HCT116 (cell line): ENCODE measurements around the gene KIF26B. TPM values are rescaled to one million over a fixed set of nuclear protein-coding genes. Genes with fewer than 3 reads are reported as not detected.

Experiments used
- ATAC-seq: fragments of 200-7000 bp; cut with Tn5 transposase; 2 replicates; pipeline ENCODE4 v1.9.1; 2020; ENCODE audit warnings: mild to moderate bottlenecking, moderate library complexity
- BruUV-seq: library from RNA; stranded (reverse); fragments of 400-500 nt; replicated peaks from 2 replicates; lab custom pipeline; 2021; lab: Mats Ljungman, UMichigan
- CTCF ChIA-PET: fragments of 300-600 bp; sonication (Branson Sonifier 250); formaldehyde crosslinking; loops from one replicate; lab custom pipeline; 2021; ENCODE audit warnings: antibody characterized with exemption; lab: Charles Lee
- POLR2A ChIA-PET: fragments of 300-600, 350-600 bp; sonication (Branson Sonifier 250); formaldehyde crosslinking; loops from one replicate; lab custom pipeline; 2021; ENCODE audit warnings: antibody characterized with exemption; lab: Charles Lee
- RAD21 ChIA-PET, 2 experiments: fragments of 300-600 bp; sonication (Branson Sonifier 250); formaldehyde crosslinking; loops; one replicate each; lab custom pipeline; 2023; ENCODE audit warnings: low total read pairs in 2 of 2; ENCODE audit not compliant: uncharacterized antibody in 2 of 2, unreplicated experiment in 2 of 2, low non-redundant PET in 1 of 2; lab: Charles Lee
- DNase-seq: peaks from one replicate; pipeline ENCODE4 v3.0.0-alpha.2; 2010; ENCODE audit warnings: low read depth, low spot score
- H2AFZ ChIP-seq: fragments of 200-600 bp; shearing (Covaris generic), sonication (generic); 2 replicates; pipeline ENCODE4 v1.6.1; 2017; ENCODE audit warnings: low read depth, mixed run types, mixed read lengths, antibody characterized with exemption, low read length; ENCODE audit not compliant: poor library complexity, severe bottlenecking
- H3K27ac ChIP-seq: 2 replicates; pipeline ENCODE4 v1.5.1; 2012; ENCODE audit warnings: low read depth, low read length
- H3K27me3 ChIP-seq: fragments of 200-600 bp; sonication (generic); 2 replicates; pipeline ENCODE4 v1.6.1; 2016; ENCODE audit warnings: mixed run types, low read length, mixed read lengths; ENCODE audit not compliant: insufficient read depth
- H3K36me3 ChIP-seq, 2 experiments: fragments of 200-500 bp in 1 of 2; fragments of 200-600 bp in 1 of 2; sonication (Bioruptor generic) in 1 of 2; sonication (generic) in 1 of 2; 2 replicates each; pipeline versions ENCODE4 v1.5.1 to v1.6.1; 2014 to 2016; ENCODE audit warnings: low read length in 2 of 2, inconsistent platforms in 1 of 2, mixed read lengths in 1 of 2, mixed run types in 1 of 2; ENCODE audit not compliant: insufficient read depth in 2 of 2, control insufficient read depth in 1 of 2
- H3K4me1 ChIP-seq, 2 experiments: fragments of 200-600 bp in 1 of 2; sonication (generic) in 1 of 2; 2 replicates each; pipeline versions ENCODE4 v1.5.1 to v1.6.1; 2012 to 2017; ENCODE audit warnings: low read length in 2 of 2, inconsistent platforms in 1 of 2, mild to moderate bottlenecking in 1 of 2, mixed read lengths in 1 of 2, mixed run types in 1 of 2, moderate library complexity in 1 of 2; ENCODE audit not compliant: insufficient read depth in 2 of 2, control insufficient read depth in 1 of 2
- H3K4me2 ChIP-seq: fragments of 200-600 bp; sonication (generic); 2 replicates; pipeline ENCODE4 v1.6.1; 2017; ENCODE audit warnings: mixed run types, low read length, mixed read lengths
- H3K4me3 ChIP-seq, 2 experiments: fragments of 200-600 bp in 1 of 2; sonication (generic) in 1 of 2; replicated peaks in 1 of 2; 2 replicates each; pipeline ENCODE4 v1.5.1; 2011 to 2016; ENCODE audit warnings: low read length in 2 of 2, control low read depth in 1 of 2, low read depth in 1 of 2, mild to moderate bottlenecking in 1 of 2, mixed read lengths in 1 of 2, mixed run types in 1 of 2
- H3K79me2 ChIP-seq: fragments of 200-600 bp; sonication (generic); 2 replicates; pipeline ENCODE4 v1.6.1; 2017; ENCODE audit warnings: mild to moderate bottlenecking, mixed run types, low read length, moderate library complexity, mixed read lengths; ENCODE audit not compliant: insufficient read depth
- H3K9ac ChIP-seq: fragments of 200-600 bp; sonication (generic); 2 replicates; pipeline ENCODE4 v1.6.1; 2016; ENCODE audit warnings: low read length, mixed read lengths
- H3K9me2 ChIP-seq: fragments of 200-600 bp; sonication (generic), shearing (Covaris generic); 2 replicates; pipeline ENCODE4 v1.6.1; 2017; ENCODE audit warnings: mixed run types, mild to moderate bottlenecking, moderate library complexity; ENCODE audit not compliant: insufficient read depth
- H3K9me3 ChIP-seq, 2 experiments: fragments of 200-500 bp in 1 of 2; fragments of 200-600 bp in 1 of 2; sonication (Bioruptor generic) in 1 of 2; sonication (generic) in 1 of 2; 2 replicates each; pipeline ENCODE4 v1.6.1; 2014 to 2017; ENCODE audit warnings: low read length in 2 of 2, mixed read lengths in 2 of 2, inconsistent platforms in 1 of 2, low read depth in 1 of 2, mild to moderate bottlenecking in 1 of 2, mixed run types in 1 of 2, moderate library complexity in 1 of 2; ENCODE audit not compliant: control insufficient read depth in 1 of 2, insufficient read depth in 1 of 2
- H4K20me1 ChIP-seq: fragments of 200-600 bp; sonication (generic), shearing (Covaris generic); 2 replicates; pipeline ENCODE4 v1.6.1; 2017; ENCODE audit warnings: mixed run types, mild to moderate bottlenecking, moderate library complexity; ENCODE audit not compliant: insufficient read depth
- EGR1 ChIP-seq: IDR thresholded peaks from 2 replicates; pipeline ENCODE4 v1.6.1; 2012; ENCODE audit warnings: low read depth
- FOSL1 ChIP-seq: IDR thresholded peaks from 2 replicates; pipeline ENCODE4 v1.6.1; 2012; ENCODE audit warnings: low read depth
- SIN3A ChIP-seq: IDR thresholded peaks from 2 replicates; pipeline ENCODE4 v1.6.1; 2012; ENCODE audit warnings: low read depth
- ZBTB33 ChIP-seq: IDR thresholded peaks from 2 replicates; pipeline ENCODE4 v1.6.1; 2011; ENCODE audit warnings: mild to moderate bottlenecking, low read length, moderate library complexity; ENCODE audit not compliant: insufficient replicate concordance; ENCODE audit errors: extremely low read depth
- intact Hi-C: fragments of 100-400 bp; cut with micrococcal nuclease; formaldehyde crosslinking; loops from 2 replicates; pipeline ENCODE4 v1.10.0; 2022
- total RNA-seq: library from RNA; stranded (reverse); gene quantifications from one replicate; pipeline ENCODE4 v1.2.1, GENCODE V29; 2021; ENCODE audit not compliant: unreplicated experiment

Gene KIF26B
- total RNA-seq, 1 experiment from 2014 or later: 0.49 TPM

- no peaks in the 10 kb centered on the region for H3K9me3 ChIP-seq
- RAD21 ChIA-PET: no interaction called here
- DNase-seq (no peak), ATAC-seq (no peak)
- H2AFZ ChIP-seq: no peak overlapping the region
- intact Hi-C loops: no loop called here
- H3K79me2 ChIP-seq: no peaks in the 10 kb centered on the region
- H3K4me1 ChIP-seq: no peaks in the 10 kb centered on the region
- H3K27ac ChIP-seq: no peak overlapping the region
- no peak overlapping the region for H3K4me3 ChIP-seq
- H4K20me1 ChIP-seq: no peaks in the 10 kb centered on the region
- TF ChIP-seq EGR1: no peak
- no TSS peak for BruUV-seq
- H3K4me2 ChIP-seq: no peak overlapping the region
- POLR2A ChIA-PET: no interaction called here
- no peaks in the 10 kb centered on the region for H3K27me3 ChIP-seq
- no peak overlapping the region for H3K9ac ChIP-seq
- CTCF ChIA-PET: no interaction called here
- no peaks in the 10 kb centered on the region for H3K36me3 ChIP-seq
- no peaks in the 10 kb centered on the region for H3K9me2 ChIP-seq
Observed at GRCh38 chr1:245124241-245124640, 30.5 kb upstream of the KIF26B start.

DNA sequence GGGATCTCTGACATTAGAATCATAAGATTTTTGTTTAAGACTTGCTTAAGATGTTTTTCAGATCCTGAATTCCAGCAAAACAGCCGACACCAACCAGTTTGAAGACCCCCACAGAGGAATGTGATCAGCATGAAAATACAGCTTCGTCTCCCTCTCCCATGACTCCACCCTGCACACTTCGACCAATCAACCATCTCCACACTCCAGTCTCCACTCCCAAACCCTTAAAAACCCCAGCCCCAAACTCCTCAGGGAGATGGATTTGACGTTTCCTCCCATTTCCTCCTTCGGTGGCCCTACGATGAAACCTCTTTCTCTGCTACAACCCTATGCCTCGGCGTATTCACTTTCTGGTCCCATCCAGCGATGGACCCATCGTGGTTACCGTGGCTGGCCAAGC is 30.1 kb upstream of the KIF26B start:
- no peak overlapping the region for H3K4me3 ChIP-seq
- ATAC-seq (no peak), DNase-seq (no peak)
- intact Hi-C loops: no loop called here
- RAD21 ChIA-PET: no interaction called here
- H3K4me2 ChIP-seq: no peak overlapping the region
- no peaks in the 10 kb centered on the region for H3K9me2 ChIP-seq
- no peak overlapping the region for H3K9ac ChIP-seq
- no peaks in the 10 kb centered on the region for H3K4me1 ChIP-seq
- H3K27me3 ChIP-seq: no peaks in the 10 kb centered on the region
- BruUV-seq: no TSS peak
- no peaks in the 10 kb centered on the region for H3K9me3 ChIP-seq
- TF ChIP-seq ZBTB33: no peak
- TF ChIP-seq FOSL1: no peak
- no peak for TF ChIP-seq SIN3A
- H3K79me2 ChIP-seq: no peaks in the 10 kb centered on the region
- H2AFZ ChIP-seq: no peak overlapping the region
- no peaks in the 10 kb centered on the region for H3K36me3 ChIP-seq
- POLR2A ChIA-PET: no interaction called here
- H3K27ac ChIP-seq: no peak overlapping the region
- no peaks in the 10 kb centered on the region for H4K20me1 ChIP-seq
- CTCF ChIA-PET: no interaction called here
